Naive thymus-derived CD4-positive, alpha-beta T cell (primary cell): Measurements from ENCODE around the gene ENG. TPM values are rescaled to one million over a fixed set of nuclear protein-coding genes. Genes with fewer than 3 reads are reported as not detected.

Experiments used
- ATAC-seq: fragments of 150-1000 bp; cut with Tn5 transposase; 2 replicates; pipeline ENCODE4 v1.10.0; 2021; ENCODE audit warnings: mild to moderate bottlenecking, moderate library complexity
- CTCF ChIA-PET: fragments of 350-600 bp; sonication (Branson Sonifier 250); formaldehyde crosslinking; loops from one replicate; lab custom pipeline; 2021; ENCODE audit warnings: antibody characterized with exemption; lab: Charles Lee
- POLR2A ChIA-PET: fragments of 350-600 bp; sonication (Branson Sonifier 250); formaldehyde crosslinking; loops from one replicate; lab custom pipeline; 2021; ENCODE audit warnings: antibody characterized with exemption, inconsistent platforms; lab: Charles Lee
- DNase-seq, 9 donors: peaks; one replicate each; pipeline versions ENCODE4 v3.0.0 to v3.0.0-alpha.2; 2020 to 2022; ENCODE audit warnings: mixed read lengths in 1 of 9
- H3K27ac ChIP-seq: one replicate; pipeline ENCODE4 v1.7.0; 2013; ENCODE audit warnings: mild to moderate bottlenecking, low read depth, low read length, moderate library complexity
- H3K27me3 ChIP-seq, 2 donors: one replicate each; pipeline ENCODE4 v1.7.0; 2013; ENCODE audit warnings: low read length in 2 of 2, mild to moderate bottlenecking in 2 of 2, moderate library complexity in 2 of 2; ENCODE audit not compliant: control insufficient read depth in 2 of 2, insufficient read depth in 2 of 2
- H3K36me3 ChIP-seq, 3 experiments: 1 replicate in 2 of 3; 2 replicates in 1 of 3; pipeline ENCODE4 v1.7.0; 2013; ENCODE audit warnings: low read length in 3 of 3, mild to moderate bottlenecking in 3 of 3, moderate library complexity in 1 of 3; ENCODE audit not compliant: insufficient read depth in 3 of 3, control insufficient read depth in 2 of 3
- H3K4me1 ChIP-seq, 2 donors: one replicate each; pipeline ENCODE4 v1.7.0; 2013; ENCODE audit warnings: low read length in 2 of 2, mild to moderate bottlenecking in 2 of 2, moderate library complexity in 1 of 2; ENCODE audit not compliant: control insufficient read depth in 2 of 2, insufficient read depth in 2 of 2
- H3K4me3 ChIP-seq: 2 replicates; pipeline ENCODE4 v1.7.0; 2013; ENCODE audit warnings: mild to moderate bottlenecking, low read length
- H3K9me3 ChIP-seq, 3 experiments: 1 replicate in 2 of 3; 2 replicates in 1 of 3; pipeline ENCODE4 v1.7.0; 2013; ENCODE audit warnings: low read length in 3 of 3; ENCODE audit not compliant: control insufficient read depth in 2 of 3
- H3K27ac Mint-ChIP-seq, 9 donors: one replicate each; pipeline ENCODE4 v1.8.0; 2020 to 2022; ENCODE audit warnings: mixed read lengths in 9 of 9, mild to moderate bottlenecking in 8 of 9, moderate library complexity in 5 of 9, inconsistent platforms in 2 of 9
- H3K27me3 Mint-ChIP-seq, 5 donors: one replicate each; pipeline ENCODE4 v1.8.0; 2021 to 2022; ENCODE audit warnings: mixed read lengths in 5 of 5, mild to moderate bottlenecking in 1 of 5
- H3K36me3 Mint-ChIP-seq, 5 donors: one replicate each; pipeline ENCODE4 v1.8.0; 2020 to 2022; ENCODE audit warnings: mixed read lengths in 5 of 5, mild to moderate bottlenecking in 3 of 5, inconsistent platforms in 1 of 5
- H3K4me1 Mint-ChIP-seq, 7 donors: one replicate each; pipeline ENCODE4 v1.8.0; 2020 to 2022; ENCODE audit warnings: mixed read lengths in 7 of 7, mild to moderate bottlenecking in 3 of 7, inconsistent platforms in 1 of 7
- H3K4me3 Mint-ChIP-seq, 10 donors: one replicate each; pipeline ENCODE4 v1.8.0; 2020 to 2022; ENCODE audit warnings: mild to moderate bottlenecking in 10 of 10, mixed read lengths in 10 of 10, moderate library complexity in 6 of 10, inconsistent platforms in 2 of 10
- H3K9me3 Mint-ChIP-seq, 11 donors: one replicate each; pipeline ENCODE4 v1.8.0; 2020 to 2022; ENCODE audit warnings: mixed read lengths in 11 of 11, mild to moderate bottlenecking in 4 of 11, inconsistent platforms in 1 of 11, moderate library complexity in 1 of 11
- intact Hi-C, 2 donors: fragments of 100-400 bp; cut with micrococcal nuclease; formaldehyde crosslinking; loops; one replicate each; pipeline ENCODE4 v1.15.1; 2023
- polyA plus RNA-seq, 2 donors: library from polyadenylated mRNA; unstranded; fragments of 300-500 nt; fragmentation: Illumina TruSeq; gene quantifications; one replicate each; pipeline ENCODE4 v1.2.3, GENCODE V29; 2021
- total RNA-seq, 6 experiments: library from RNA in 5 of 6; stranded (reverse) in 5 of 6; gene quantifications; 1 replicate in 5 of 6; 2 replicates in 1 of 6; pipeline ENCODE4 v1.2.3 and lab custom pipeline; 2021 to 2026

The ENG gene
- total and polyA plus RNA-seq, 7 experiments from 2014 or later: 4.5 to 25.8 (median 11.2) TPM

- peak overlapping the region; percentile 69 to 94 (median 82) for H3K27ac Mint-ChIP-seq
- Histone ChIP-seq H3K36me3 (peaks cover 0 to 6% (median 0%) of the 10 kb centered on the region in 3 experiments), H3K4me1 (peaks cover 19 to 21% of the 10 kb centered on the region in 2 donors), H3K4me3 (no peak overlapping the region), H3K27ac (no peak overlapping the region), H3K9me3 (no peaks in the 10 kb centered on the region), H3K27me3 (no peaks in the 10 kb centered on the region)
- ChIA-PET CTCF (interaction anchor here (0.6 to 0.8 kb wide), 2 partner anchors 14 to 30 kb away, joined by 3 read pairs; no protein-coding TSS in a partner anchor), POLR2A (interaction anchor here (0.5 to 3.8 kb wide), 4 partner anchors 10 to 741 kb away, joined by 3 to 34 read pairs (median 6); partner anchors contain the start of gene CDK9)
- ATAC-seq: peak; percentile 51
- no peaks in the 10 kb centered on the region for H3K27me3 Mint-ChIP-seq
- H3K9me3 Mint-ChIP-seq: no peaks in the 10 kb centered on the region
- peak overlapping the region; percentile 46 to 78 (median 69) for H3K4me3 Mint-ChIP-seq
- H3K36me3 Mint-ChIP-seq: peaks cover 0 to 5% (median 0%) of the 10 kb centered on the region in 5 donors
- peaks cover 13 to 29% (median 22%) of the 10 kb centered on the region in 7 donors for H3K4me1 Mint-ChIP-seq
- no peak for DNase-seq
- intact Hi-C loops: no loop called here
Measured at GRCh38 chr9:127796225-127796813, 58.1 kb downstream of the ENG start.

- no peak overlapping the region for H3K27ac ChIP-seq
- ATAC-seq (peak; percentile 16), DNase-seq (no peak)
- no peak overlapping the region for H3K4me3 Mint-ChIP-seq
- no peaks in the 10 kb centered on the region for H3K9me3 Mint-ChIP-seq
- no peaks in the 10 kb centered on the region for H3K9me3 ChIP-seq
- intact Hi-C loops: no loop called here
- peaks cover 14 to 36% (median 31%) of the 10 kb centered on the region in 7 donors for H3K4me1 Mint-ChIP-seq
- H3K27me3 Mint-ChIP-seq: no peaks in the 10 kb centered on the region
- ChIA-PET POLR2A (no interaction called here), CTCF (no interaction called here)
- peak overlapping the region in 5 of 9 donors; percentile 8 to 67 (median 34) for H3K27ac Mint-ChIP-seq
- peaks cover 0 to 17% (median 10%) of the 10 kb centered on the region in 5 donors for H3K36me3 Mint-ChIP-seq
- H3K36me3 ChIP-seq: peaks cover 4 to 27% (median 11%) of the 10 kb centered on the region in 3 experiments
- H3K4me1 ChIP-seq: peaks cover 19 to 21% of the 10 kb centered on the region in 2 donors
- H3K27me3 ChIP-seq: no peaks in the 10 kb centered on the region
- no peak overlapping the region for H3K4me3 ChIP-seq
Measured at GRCh38 chr9:127794001-127794791, 60.3 kb downstream of the ENG start.

- Mint-ChIP-seq H3K9me3 (no peaks in the 10 kb centered on the region), H3K27ac (peak overlapping the region in 4 of 9 donors; percentile 3 to 52 (median 35))
Measured at GRCh38 chr9:127793093-127793708, 61.3 kb downstream of the ENG start.

GRCh38 chr9:127792417-127793031, 61.9 kb downstream of the ENG start:
- Histone ChIP-seq H3K36me3 (peaks cover 18 to 44% (median 27%) of the 10 kb centered on the region in 3 experiments), H3K9me3 (no peaks in the 10 kb centered on the region), H3K27me3 (no peaks in the 10 kb centered on the region), H3K4me1 (peaks cover 22 to 28% of the 10 kb centered on the region in 2 donors), H3K27ac (no peak overlapping the region), H3K4me3 (no peak overlapping the region)
- Mint-ChIP-seq H3K4me1 (peaks cover 19 to 44% (median 33%) of the 10 kb centered on the region in 7 donors), H3K4me3 (peak overlapping the region in 1 of 10 donors; percentile 27), H3K27ac (peak overlapping the region in 6 of 9 donors; percentile 19 to 75 (median 38)), H3K36me3 (peaks cover 0 to 28% (median 12%) of the 10 kb centered on the region in 5 donors), H3K9me3 (no peaks in the 10 kb centered on the region), H3K27me3 (no peaks in the 10 kb centered on the region)
- ChIA-PET CTCF (interaction anchor here (0.7 to 1.2 kb wide), 3 partner anchors 11 to 21 kb away, joined by 3 to 5 read pairs (median 3); no protein-coding TSS in a partner anchor), POLR2A (interaction anchor here (0.6 to 1.4 kb wide), 6 partner anchors 12 to 93 kb away, joined by 3 to 5 read pairs (median 3); partner anchors contain the start of gene SH2D3C)
- no peak for DNase-seq
- ATAC-seq: no peak
- intact Hi-C loops: no loop called here

More at GRCh38 chr9:127793093-127793708, 61.3 kb downstream of the ENG start:
- peaks cover 11 to 37% (median 21%) of the 10 kb centered on the region in 3 experiments for H3K36me3 ChIP-seq
- H3K4me1 ChIP-seq: peaks cover 21 to 24% of the 10 kb centered on the region in 2 donors
- no peak for ATAC-seq
- Mint-ChIP-seq H3K36me3 (peaks cover 0 to 22% (median 12%) of the 10 kb centered on the region in 5 donors), H3K27me3 (no peaks in the 10 kb centered on the region), H3K4me1 (peaks cover 17 to 44% (median 33%) of the 10 kb centered on the region in 7 donors), H3K4me3 (no peak overlapping the region)
- CTCF ChIA-PET: interaction anchor here (0.7 to 1.2 kb wide), 2 partner anchors 10 to 20 kb away, joined by 3 to 5 read pairs; no protein-coding TSS in a partner anchor
- no peaks in the 10 kb centered on the region for H3K9me3 ChIP-seq
- H3K27ac ChIP-seq: no peak overlapping the region
- DNase-seq: no peak
- POLR2A ChIA-PET: interaction anchor here (0.7 to 1.4 kb wide), 5 partner anchors 11 to 286 kb away, joined by 3 to 5 read pairs (median 3); partner anchors contain the start of gene SH2D3C
- H3K4me3 ChIP-seq: no peak overlapping the region
- intact Hi-C loops: no loop called here
- H3K27me3 ChIP-seq: no peaks in the 10 kb centered on the region

GRCh38 chr9:127791085-127791484, 63.4 kb downstream of the ENG start:
- Histone ChIP-seq H3K27me3 (no peaks in the 10 kb centered on the region), H3K4me3 (no peak overlapping the region), H3K4me1 (peaks cover 20 to 21% of the 10 kb centered on the region in 2 donors), H3K9me3 (no peaks in the 10 kb centered on the region), H3K27ac (no peak overlapping the region), H3K36me3 (peaks cover 24 to 55% (median 35%) of the 10 kb centered on the region in 3 experiments)
- Mint-ChIP-seq H3K4me3 (no peak overlapping the region), H3K9me3 (no peaks in the 10 kb centered on the region), H3K4me1 (peaks cover 14 to 41% (median 31%) of the 10 kb centered on the region in 7 donors), H3K27me3 (no peaks in the 10 kb centered on the region), H3K27ac (peak overlapping the region in 3 of 9 donors; percentile 50 to 65 (median 53)), H3K36me3 (peaks cover 0 to 30% (median 19%) of the 10 kb centered on the region in 5 donors)
- no peak for DNase-seq
- no peak for ATAC-seq
- intact Hi-C loops: no loop called here
- CTCF ChIA-PET: interaction anchor here (0.8 kb wide), 1 partner anchor 79 kb away, joined by 3 read pairs; no protein-coding TSS in a partner anchor
- POLR2A ChIA-PET: no interaction called here
